Peyer's patch (tissue), 4 donors: ENCODE data around the gene CD300A.

Source experiments
- CTCF ChIP-seq, 6 experiments: fragments of 450-650 bp in 4 of 6; fragments of 200-600 bp in 2 of 6; sonication (generic) in 1 of 6; IDR thresholded peaks; one replicate each; pipeline ENCODE4 v1.5.1; 2017 to 2019; ENCODE audit warnings: antibody characterized with exemption in 6 of 6, mild to moderate bottlenecking in 3 of 6, moderate library complexity in 1 of 6
- POLR2A ChIP-seq, 2 donors: fragments of 450-650 bp; IDR thresholded peaks; one replicate each; pipeline ENCODE4 v1.5.1; 2017; ENCODE audit warnings: antibody characterized with exemption in 2 of 2, mild to moderate bottlenecking in 2 of 2, moderate library complexity in 2 of 2

DNA sequence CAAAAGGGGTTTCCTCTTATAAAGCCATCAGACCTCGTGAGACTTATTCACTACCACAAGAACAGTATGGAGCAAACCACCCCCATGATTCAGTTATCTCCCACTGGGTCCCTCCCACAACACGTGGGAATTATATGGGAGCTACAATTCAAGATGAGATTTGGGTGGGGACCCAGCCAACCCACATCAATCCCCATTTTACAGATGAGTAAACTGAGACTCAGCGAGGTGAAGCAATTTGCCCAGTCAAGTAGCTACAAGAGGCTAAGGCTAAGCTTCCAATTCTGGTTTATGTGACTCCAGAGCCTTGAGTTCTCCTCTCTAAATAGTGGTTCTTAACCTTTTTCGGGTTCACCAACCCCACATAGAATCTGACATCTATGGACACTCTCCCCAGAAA is 8.8 kb downstream of the CD300A start:
- TF ChIP-seq POLR2A (IDR thresholded peaks at IDR 0.05) (no peak), CTCF (IDR thresholded peaks at IDR 0.05) (no peak)
